ENCODE data around the gene ESYT2. TPM values are rescaled to one million over a fixed set of nuclear protein-coding genes. Genes with fewer than 3 reads are reported as not detected.

Gene ESYT2
- polyA plus RNA-seq, 1 of the 3 experiments (the other 2 are of a cell fraction): 34.2 TPM

GRCh38 chr7:158726277-158726807 lies 103.0 kb downstream of the ESYT2 start:
- Histone ChIP-seq H3K9me2 (no peaks in the 10 kb centered on the region), H4K20me1 (ENCODE audit: insufficient read depth) (no peaks in the 10 kb centered on the region), H3K4me3 (ENCODE audit: low read depth in 2 of 2, low read length in 1 of 2) (no peak overlapping the region), H3F3A (replicated peaks; ENCODE audit: insufficient read depth) (peaks cover 4% of the 10 kb centered on the region), H3K27ac (ENCODE audit: low read depth in 2 of 2, low read length in 1 of 2) (no peak overlapping the region), H3K9me3 (no peaks in the 10 kb centered on the region), H3K4me2 (no peak overlapping the region), H3K9ac (no peak overlapping the region), H3K27me3 (ENCODE audit: insufficient read depth) (no peaks in the 10 kb centered on the region), H3K4me1 (ENCODE audit: control insufficient read depth in 1 of 2, insufficient read depth in 2 of 2, low read depth in 1 of 2, low read length in 1 of 2) (no peaks in the 10 kb centered on the region), H3K79me2 (ENCODE audit: insufficient read depth) (no peaks in the 10 kb centered on the region), H2AFZ (ENCODE audit: low read depth) (no peak overlapping the region), H3K36me3 (replicated peaks in 1 of 2; ENCODE audit: control insufficient read depth in 1 of 2, insufficient read depth in 2 of 2, low read length in 1 of 2) (peaks cover 0 to 2% of the 10 kb centered on the region in 2 experiments)
- 80% methylated on average over 4 of the region's 4 CpGs for WGBS (ENCODE audit: low lambda C conversion rate)
- no peak for DNase-seq
- TF ChIP-seq SMC3 (IDR thresholded peaks at IDR 0.05; ENCODE audit: low read depth, low read length) (no peak), EZH2phosphoT487 (IDR thresholded peaks at IDR 0.05; ENCODE audit: borderline replicate concordance, low read depth) (no peak)
- POLR2A ChIA-PET: interaction anchor here (0.6 kb wide), 3 partner anchors 15 to 104 kb away, joined by 3 to 4 read pairs (median 3); no protein-coding TSS in a partner anchor
- CTCF ChIA-PET: interaction anchor here (1.0 kb wide), 1 partner anchor 22 kb away, joined by 3 read pairs; no protein-coding TSS in a partner anchor

DNA sequence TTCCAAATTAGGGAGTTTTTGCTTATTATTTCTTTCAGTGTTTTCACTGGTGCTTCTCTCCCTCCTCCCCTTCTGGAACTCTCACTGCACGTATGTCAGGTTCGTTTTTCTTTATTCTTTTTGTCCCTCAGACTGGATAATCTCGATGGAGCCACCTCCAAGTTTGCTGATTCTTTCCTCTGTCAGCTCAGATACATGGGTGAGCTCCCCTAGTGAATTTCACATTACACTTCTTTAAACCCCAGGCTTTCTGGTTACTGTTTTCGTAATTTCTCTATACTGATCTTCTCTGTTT lies 103.9 kb downstream of the ESYT2 start:
- Histone ChIP-seq H3K27ac (ENCODE audit: low read depth in 2 of 2, low read length in 1 of 2) (no peak overlapping the region), H3K36me3 (replicated peaks in 1 of 2; ENCODE audit: control insufficient read depth in 1 of 2, insufficient read depth in 2 of 2, low read length in 1 of 2) (no peaks in the 10 kb centered on the region), H3F3A (replicated peaks; ENCODE audit: insufficient read depth) (peaks cover 4% of the 10 kb centered on the region), H3K79me2 (ENCODE audit: insufficient read depth) (no peaks in the 10 kb centered on the region), H3K27me3 (ENCODE audit: insufficient read depth) (no peaks in the 10 kb centered on the region), H3K9me3 (no peaks in the 10 kb centered on the region), H3K4me3 (ENCODE audit: low read depth in 2 of 2, low read length in 1 of 2) (no peak overlapping the region), H3K4me1 (ENCODE audit: control insufficient read depth in 1 of 2, insufficient read depth in 2 of 2, low read depth in 1 of 2, low read length in 1 of 2) (no peaks in the 10 kb centered on the region), H4K20me1 (ENCODE audit: insufficient read depth) (no peaks in the 10 kb centered on the region), H3K4me2 (no peak overlapping the region), H3K9ac (no peak overlapping the region), H3K9me2 (no peaks in the 10 kb centered on the region), H2AFZ (ENCODE audit: low read depth) (no peak overlapping the region)
- 67% methylated on average over 4 of the region's 4 CpGs for WGBS (ENCODE audit: low lambda C conversion rate)
- TF ChIP-seq GABPA (IDR thresholded peaks at IDR 0.05; ENCODE audit: low read depth): no peak
- TF ChIP-seq USF2 (IDR thresholded peaks at IDR 0.05; ENCODE audit: borderline replicate concordance, low read depth, low read length): no peak
- no peak for TF ChIP-seq RAD21 (IDR thresholded peaks at IDR 0.05; ENCODE audit: low read length)
- TF ChIP-seq EP300 (IDR thresholded peaks at IDR 0.05; ENCODE audit: borderline replicate concordance in 1 of 2, low read depth in 1 of 2, low read length in 1 of 2): no peak
- no peak for TF ChIP-seq FOSL2 (IDR thresholded peaks at IDR 0.05; ENCODE audit: borderline replicate concordance, low read depth)
- no peak for TF ChIP-seq ELF1 (IDR thresholded peaks at IDR 0.05)
- ChIA-PET CTCF (interaction anchor here (1.0 kb wide), 1 partner anchor 19 kb away, joined by 3 read pairs; no protein-coding TSS in a partner anchor), POLR2A (no interaction called here)
- no peak for DNase-seq

DNA sequence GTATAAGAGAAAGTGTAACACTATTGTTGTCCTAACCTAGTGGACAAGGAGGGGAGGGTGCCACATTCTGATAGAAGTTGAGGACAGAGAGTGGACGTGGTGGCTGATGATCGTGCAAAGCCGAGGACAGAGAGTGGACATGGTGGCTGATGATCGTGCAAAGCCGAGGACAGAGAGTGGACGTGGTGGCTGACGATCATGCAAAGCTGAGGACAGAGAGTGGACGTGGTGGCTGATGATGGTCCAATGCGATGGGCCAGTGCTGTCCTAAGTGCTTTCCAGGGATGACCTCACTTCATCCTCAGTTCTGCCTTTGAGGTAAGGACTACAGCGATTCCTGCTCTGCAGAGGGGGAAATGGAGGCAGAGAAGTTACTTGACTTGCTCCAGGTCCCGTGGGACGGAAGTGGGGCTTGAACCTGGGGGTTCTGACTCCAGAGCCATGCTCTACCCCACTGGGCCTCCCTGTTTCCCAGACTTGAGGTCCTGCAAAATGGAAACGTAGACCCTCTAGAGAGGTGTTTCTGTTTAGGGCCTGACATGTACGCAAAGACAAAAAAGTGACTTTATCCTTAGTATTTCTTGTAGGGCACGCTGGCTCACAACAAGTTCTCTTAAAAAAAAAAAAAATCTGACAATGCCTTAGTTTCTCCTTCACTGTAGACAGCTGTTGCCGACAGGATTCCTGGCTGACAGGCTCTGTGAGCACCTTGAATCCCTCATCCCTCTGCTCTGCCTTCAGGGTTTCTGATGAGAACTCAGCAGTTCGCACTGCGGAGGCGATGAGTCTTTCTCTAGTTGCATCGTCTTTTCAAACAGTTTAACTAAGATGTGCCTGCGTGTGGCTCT lies 104.4 kb downstream of the ESYT2 start:
- Histone ChIP-seq H3K36me3 (replicated peaks in 1 of 2; ENCODE audit: control insufficient read depth in 1 of 2, insufficient read depth in 2 of 2, low read length in 1 of 2) (no peaks in the 10 kb centered on the region), H3K9me2 (no peaks in the 10 kb centered on the region), H3K9ac (no peak overlapping the region), H3K27ac (ENCODE audit: low read depth in 2 of 2, low read length in 1 of 2) (no peak overlapping the region), H3K79me2 (ENCODE audit: insufficient read depth) (no peaks in the 10 kb centered on the region), H3K27me3 (ENCODE audit: insufficient read depth) (no peaks in the 10 kb centered on the region), H3K4me2 (no peak overlapping the region), H2AFZ (ENCODE audit: low read depth) (no peak overlapping the region), H3K4me3 (ENCODE audit: low read depth in 2 of 2, low read length in 1 of 2) (no peak overlapping the region), H3F3A (replicated peaks; ENCODE audit: insufficient read depth) (peaks cover 4% of the 10 kb centered on the region), H3K4me1 (ENCODE audit: control insufficient read depth in 1 of 2, insufficient read depth in 2 of 2, low read depth in 1 of 2, low read length in 1 of 2) (no peaks in the 10 kb centered on the region), H4K20me1 (ENCODE audit: insufficient read depth) (no peaks in the 10 kb centered on the region), H3K9me3 (no peaks in the 10 kb centered on the region)
- DNase-seq: no peak
- CTCF ChIA-PET: interaction anchor here (1.0 kb wide), 1 partner anchor 18 kb away, joined by 3 read pairs; no protein-coding TSS in a partner anchor
- POLR2A ChIA-PET: no interaction called here
- TF ChIP-seq TAF1 (IDR thresholded peaks at IDR 0.05; ENCODE audit: borderline replicate concordance, low read depth, low read length) (no peak), RCOR1 (IDR thresholded peaks at IDR 0.05; ENCODE audit: low read length) (no peak), RXRA (IDR thresholded peaks at IDR 0.05; ENCODE audit: borderline replicate concordance, low read depth) (no peak)
- TF ChIP-seq, protein P1, sequence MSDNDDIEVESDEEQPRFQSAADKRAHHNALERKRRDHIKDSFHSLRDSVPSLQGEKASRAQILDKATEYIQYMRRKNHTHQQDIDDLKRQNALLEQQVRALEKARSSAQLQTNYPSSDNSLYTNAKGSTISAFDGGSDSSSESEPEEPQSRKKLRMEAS (IDR thresholded peaks at IDR 0.05; ENCODE audit: low read depth): no peak
- TF ChIP-seq, protein P2, sequence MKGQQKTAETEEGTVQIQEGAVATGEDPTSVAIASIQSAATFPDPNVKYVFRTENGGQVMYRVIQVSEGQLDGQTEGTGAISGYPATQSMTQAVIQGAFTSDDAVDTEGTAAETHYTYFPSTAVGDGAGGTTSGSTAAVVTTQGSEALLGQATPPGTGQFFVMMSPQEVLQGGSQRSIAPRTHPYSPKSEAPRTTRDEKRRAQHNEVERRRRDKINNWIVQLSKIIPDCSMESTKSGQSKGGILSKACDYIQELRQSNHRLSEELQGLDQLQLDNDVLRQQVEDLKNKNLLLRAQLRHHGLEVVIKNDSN (IDR thresholded peaks at IDR 0.05; ENCODE audit: borderline replicate concordance, low read depth): no peak
- WGBS (ENCODE audit: low lambda C conversion rate): 75% methylated on average over 20 of the region's 21 CpGs

Data from SK-N-SH (cell line).